DND-41 (cell line): ENCODE measurements around the gene STK25.

ENCODE experiments used
- ATAC-seq: fragments of 200-7000 bp; cut with Tn5 transposase; 3 replicates; pipeline ENCODE4 v1.9.1; 2021; ENCODE audit warnings: low read depth; ENCODE audit not compliant: insufficient read depth
- DNase-seq: peaks from one replicate; pipeline ENCODE4 v3.0.0-alpha.2; 2020
- H2AFZ ChIP-seq: 2 replicates; pipeline ENCODE4 v1.6.0; 2012; ENCODE audit warnings: low read depth, low read length
- H3K27ac ChIP-seq: 2 replicates; pipeline ENCODE4 v1.5.1; 2012; ENCODE audit warnings: low read length, inconsistent platforms
- H3K27me3 ChIP-seq: fragments of 200-600 bp; sonication (generic); 2 replicates; pipeline ENCODE4 v1.6.0; 2012; ENCODE audit warnings: low read length, mild to moderate bottlenecking, inconsistent platforms; ENCODE audit not compliant: insufficient read depth, poor library complexity
- H3K36me3 ChIP-seq: 2 replicates; pipeline ENCODE4 v1.5.1; 2012; ENCODE audit warnings: low read length, inconsistent platforms; ENCODE audit not compliant: insufficient read depth
- H3K4me1 ChIP-seq: 2 replicates; pipeline ENCODE4 v1.5.1; 2012; ENCODE audit warnings: mild to moderate bottlenecking, low read length; ENCODE audit not compliant: insufficient read depth
- H3K4me2 ChIP-seq: 2 replicates; pipeline ENCODE4 v1.6.0; 2012; ENCODE audit warnings: mild to moderate bottlenecking, moderate library complexity, low read length, inconsistent platforms; ENCODE audit not compliant: insufficient read depth
- H3K4me3 ChIP-seq, 2 experiments: fragments of 200-600 bp in 1 of 2; shearing (Covaris generic) in 1 of 2; 2 replicates each; pipeline ENCODE4 v1.5.1; 2012 to 2016; ENCODE audit warnings: inconsistent platforms in 2 of 2, low read length in 2 of 2, mild to moderate bottlenecking in 2 of 2, low read depth in 1 of 2, moderate library complexity in 1 of 2
- H3K79me2 ChIP-seq: 2 replicates; pipeline ENCODE4 v1.6.0; 2012; ENCODE audit warnings: low read length, inconsistent platforms; ENCODE audit not compliant: insufficient read depth
- H3K9ac ChIP-seq: 2 replicates; pipeline ENCODE4 v1.6.0; 2012; ENCODE audit warnings: low read depth, mild to moderate bottlenecking, inconsistent platforms, low read length, moderate library complexity
- H3K9me3 ChIP-seq: 2 replicates; pipeline ENCODE4 v1.5.1; 2012; ENCODE audit warnings: low read length, moderate library complexity, mild to moderate bottlenecking, inconsistent platforms; ENCODE audit not compliant: insufficient read depth, severe bottlenecking
- H4K20me1 ChIP-seq: 2 replicates; pipeline ENCODE4 v1.6.0; 2012; ENCODE audit warnings: low read length; ENCODE audit not compliant: insufficient read depth
- CTCF ChIP-seq: IDR thresholded peaks from 2 replicates; pipeline ENCODE4 v1.5.1; 2012; ENCODE audit warnings: borderline replicate concordance, low read length, moderate library complexity, mild to moderate bottlenecking; ENCODE audit not compliant: poor library complexity, severe bottlenecking; ENCODE audit errors: extremely low read depth
- EZH2 ChIP-seq: IDR thresholded peaks from 3 replicates; pipeline ENCODE4 v1.6.1; 2012; ENCODE audit warnings: borderline replicate concordance, low read depth, mild to moderate bottlenecking, moderate library complexity, low read length, inconsistent platforms; ENCODE audit not compliant: severe bottlenecking

Gene STK25

GRCh38 chr2:241508240-241509154 is at the start of gene STK25:
TSS of gene STK25 (minus strand) at chr2:241508584. CDS start at chr2:241508035, 549 bp downstream.
- peaks cover 48% of the 10 kb centered on the region for H3K79me2 ChIP-seq
- peaks cover 36% of the 10 kb centered on the region for H3K4me1 ChIP-seq
- TF ChIP-seq EZH2 (no peak), CTCF (no peak)
- peak; percentile 99 for DNase-seq
- H3K36me3 ChIP-seq, result peaks cover 20% of the 10 kb centered on the region; the same call in 1 of the 2 replicates
- H2AFZ ChIP-seq, result peak within 1 kb of the TSS; percentile 94
- peak; percentile 97 for ATAC-seq
- H3K27me3 ChIP-seq, result no peaks in the 10 kb centered on the region
- H3K27ac ChIP-seq, result peak within 1 kb of the TSS; percentile 83
- no peaks in the 10 kb centered on the region for H3K9me3 ChIP-seq
- peak within 1 kb of the TSS; percentile 87 to 94 for H3K4me3 ChIP-seq
- peak within 1 kb of the TSS; percentile 88 for H3K9ac ChIP-seq
- peak within 1 kb of the TSS; percentile 97 for H3K4me2 ChIP-seq
- H4K20me1 ChIP-seq, result peaks cover 36% of the 10 kb centered on the region

GRCh38 chr2:241556746-241557145 is 48.4 kb upstream of the STK25 start:
- no peak for TF ChIP-seq CTCF
- no peak for TF ChIP-seq EZH2
- H3K4me3 ChIP-seq, result no peak overlapping the region
- H4K20me1 ChIP-seq, result no peaks in the 10 kb centered on the region
- H2AFZ ChIP-seq, result no peak overlapping the region
- H3K9ac ChIP-seq, result no peak overlapping the region
- ATAC-seq, result no peak
- H3K9me3 ChIP-seq, result peaks cover 4% of the 10 kb centered on the region
- H3K79me2 ChIP-seq, result no peaks in the 10 kb centered on the region
- no peak overlapping the region for H3K27ac ChIP-seq
- no peak for DNase-seq
- H3K36me3 ChIP-seq, result no peaks in the 10 kb centered on the region
- no peak overlapping the region for H3K4me2 ChIP-seq
- H3K4me1 ChIP-seq, result peaks cover 6% of the 10 kb centered on the region
- H3K27me3 ChIP-seq, result no peaks in the 10 kb centered on the region

- H3K9ac ChIP-seq, result no peak overlapping the region
- H3K4me2 ChIP-seq, result no peak overlapping the region
- H4K20me1 ChIP-seq, result no peaks in the 10 kb centered on the region
- H3K36me3 ChIP-seq, result no peaks in the 10 kb centered on the region
- ATAC-seq (peak; percentile 55; the same call in 1 of the 3 replicates), DNase-seq (no peak)
- TF ChIP-seq EZH2 (no peak), CTCF (no peak)
- H3K27me3 ChIP-seq, result no peaks in the 10 kb centered on the region
- no peak overlapping the region for H3K27ac ChIP-seq
- H3K79me2 ChIP-seq, result no peaks in the 10 kb centered on the region
- peaks cover 4% of the 10 kb centered on the region for H3K9me3 ChIP-seq
- peak overlapping the region; percentile 38 for H2AFZ ChIP-seq
- H3K4me1 ChIP-seq, result peaks cover 6% of the 10 kb centered on the region
- H3K4me3 ChIP-seq, result no peak overlapping the region
Observed at GRCh38 chr2:241555711-241556110, 47.3 kb upstream of the STK25 start.
